ENCODE data around the gene KRTAP10-1.

DNA sequence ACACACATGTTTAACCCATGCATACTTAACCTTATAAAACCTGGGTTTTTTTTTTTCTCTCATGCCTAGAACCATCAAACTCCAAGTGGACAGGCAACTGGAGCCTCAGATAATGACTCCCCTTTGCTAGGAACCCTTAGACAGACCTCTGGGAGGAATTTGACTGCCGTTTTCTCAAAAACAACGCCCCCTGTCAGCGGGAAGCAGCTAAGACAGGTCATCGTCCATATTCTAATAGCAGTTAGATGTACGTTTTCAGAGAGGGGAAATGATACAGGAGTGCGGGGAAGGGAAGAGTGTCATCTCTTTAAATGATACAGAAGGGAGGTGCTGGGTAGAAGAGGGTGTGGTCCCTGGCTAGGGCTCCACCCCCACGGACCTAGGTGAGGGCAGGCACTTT lies 50.0 kb downstream of the KRTAP10-1 start:
- TF ChIP-seq, protein P1, sequence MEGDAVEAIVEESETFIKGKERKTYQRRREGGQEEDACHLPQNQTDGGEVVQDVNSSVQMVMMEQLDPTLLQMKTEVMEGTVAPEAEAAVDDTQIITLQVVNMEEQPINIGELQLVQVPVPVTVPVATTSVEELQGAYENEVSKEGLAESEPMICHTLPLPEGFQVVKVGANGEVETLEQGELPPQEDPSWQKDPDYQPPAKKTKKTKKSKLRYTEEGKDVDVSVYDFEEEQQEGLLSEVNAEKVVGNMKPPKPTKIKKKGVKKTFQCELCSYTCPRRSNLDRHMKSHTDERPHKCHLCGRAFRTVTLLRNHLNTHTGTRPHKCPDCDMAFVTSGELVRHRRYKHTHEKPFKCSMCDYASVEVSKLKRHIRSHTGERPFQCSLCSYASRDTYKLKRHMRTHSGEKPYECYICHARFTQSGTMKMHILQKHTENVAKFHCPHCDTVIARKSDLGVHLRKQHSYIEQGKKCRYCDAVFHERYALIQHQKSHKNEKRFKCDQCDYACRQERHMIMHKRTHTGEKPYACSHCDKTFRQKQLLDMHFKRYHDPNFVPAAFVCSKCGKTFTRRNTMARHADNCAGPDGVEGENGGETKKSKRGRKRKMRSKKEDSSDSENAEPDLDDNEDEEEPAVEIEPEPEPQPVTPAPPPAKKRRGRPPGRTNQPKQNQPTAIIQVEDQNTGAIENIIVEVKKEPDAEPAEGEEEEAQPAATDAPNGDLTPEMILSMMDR (conservative IDR thresholded peaks at IDR 0.05; ENCODE audit: low read depth, low read length), result peak; percentile 61
- no peak for TF ChIP-seq EZH2 (IDR thresholded peaks at IDR 0.05; ENCODE audit: low read length, unreplicated experiment)
